HL-60 (cell line): ENCODE data around the gene GABPB2.

Source experiments
- DNase-seq, 2 experiments: peaks; one replicate each; pipeline ENCODE4 v3.0.0-alpha.2; 2010 to 2020; ENCODE audit warnings: low read depth in 1 of 2, low spot score in 1 of 2
- H3K27ac ChIP-seq: fragments of 250-450 bp; sonication (Bioruptor Pico); replicated peaks from 2 replicates; pipeline ENCODE4 v1.5.1; 2020; ENCODE audit warnings: mild to moderate bottlenecking, moderate library complexity
- H3K27me3 ChIP-seq: fragments of 250-450 bp; sonication (Bioruptor Pico); 2 replicates; pipeline ENCODE4 v1.5.1; 2021; ENCODE audit warnings: mild to moderate bottlenecking, moderate library complexity; ENCODE audit not compliant: insufficient read depth, poor library complexity, severe bottlenecking
- H3K4me3 ChIP-seq: replicated peaks from 2 replicates; pipeline ENCODE4 v1.5.1; 2011; ENCODE audit warnings: mild to moderate bottlenecking, control low read depth, low read length; ENCODE audit not compliant: insufficient read depth
- GABPA ChIP-seq: IDR thresholded peaks from 2 replicates; pipeline ENCODE4 v1.6.1; 2012; ENCODE audit warnings: low read depth
- POLR2AphosphoS5 ChIP-seq: IDR thresholded peaks from 2 replicates; pipeline ENCODE4 v1.6.1; 2012; ENCODE audit warnings: low read depth
- SPI1 ChIP-seq: IDR thresholded peaks from 2 replicates; pipeline ENCODE4 v1.6.1; 2012; ENCODE audit warnings: low read depth, mild to moderate bottlenecking, borderline replicate concordance
- TF ChIP-seq, protein P1 (sequence below): IDR thresholded peaks from one replicate; pipeline ENCODE4 v1.5.1; 2011; ENCODE audit warnings: low read length, control low read depth, inconsistent platforms; ENCODE audit not compliant: insufficient read depth
- TF ChIP-seq, protein P2 (sequence below): IDR thresholded peaks from 2 replicates; pipeline ENCODE4 v1.6.1; 2012; ENCODE audit warnings: low read depth; ENCODE audit not compliant: insufficient replicate concordance

The GABPB2 gene

DNA sequence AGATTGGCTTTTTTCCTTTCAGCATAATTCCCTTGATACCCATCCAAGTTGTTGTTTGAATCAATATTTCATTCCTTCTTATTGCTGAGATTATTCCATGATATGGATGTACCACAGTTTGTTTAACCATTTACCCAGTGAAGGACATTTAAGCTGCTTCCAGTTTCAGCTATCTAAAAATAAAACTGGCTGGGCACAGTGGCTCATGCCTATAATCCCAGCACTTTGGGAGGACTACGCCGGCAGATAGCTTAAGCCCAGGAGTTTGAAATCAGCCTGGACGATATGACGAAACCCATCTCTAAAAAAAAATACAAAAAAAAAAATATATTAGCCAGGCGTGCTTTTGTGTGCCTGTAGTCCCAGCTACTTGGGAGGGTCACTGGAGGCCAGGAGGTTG is 43.3 kb downstream of the GABPB2 start:
- Histone ChIP-seq H3K4me3 (no peak overlapping the region), H3K27me3 (no peaks in the 10 kb centered on the region), H3K27ac (no peak overlapping the region)
- DNase-seq = no peak
- TF ChIP-seq POLR2AphosphoS5 (no peak), GABPA (no peak), SPI1 (no peak)
- TF ChIP-seq, protein P1, sequence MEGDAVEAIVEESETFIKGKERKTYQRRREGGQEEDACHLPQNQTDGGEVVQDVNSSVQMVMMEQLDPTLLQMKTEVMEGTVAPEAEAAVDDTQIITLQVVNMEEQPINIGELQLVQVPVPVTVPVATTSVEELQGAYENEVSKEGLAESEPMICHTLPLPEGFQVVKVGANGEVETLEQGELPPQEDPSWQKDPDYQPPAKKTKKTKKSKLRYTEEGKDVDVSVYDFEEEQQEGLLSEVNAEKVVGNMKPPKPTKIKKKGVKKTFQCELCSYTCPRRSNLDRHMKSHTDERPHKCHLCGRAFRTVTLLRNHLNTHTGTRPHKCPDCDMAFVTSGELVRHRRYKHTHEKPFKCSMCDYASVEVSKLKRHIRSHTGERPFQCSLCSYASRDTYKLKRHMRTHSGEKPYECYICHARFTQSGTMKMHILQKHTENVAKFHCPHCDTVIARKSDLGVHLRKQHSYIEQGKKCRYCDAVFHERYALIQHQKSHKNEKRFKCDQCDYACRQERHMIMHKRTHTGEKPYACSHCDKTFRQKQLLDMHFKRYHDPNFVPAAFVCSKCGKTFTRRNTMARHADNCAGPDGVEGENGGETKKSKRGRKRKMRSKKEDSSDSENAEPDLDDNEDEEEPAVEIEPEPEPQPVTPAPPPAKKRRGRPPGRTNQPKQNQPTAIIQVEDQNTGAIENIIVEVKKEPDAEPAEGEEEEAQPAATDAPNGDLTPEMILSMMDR = no peak
- TF ChIP-seq, protein P2, sequence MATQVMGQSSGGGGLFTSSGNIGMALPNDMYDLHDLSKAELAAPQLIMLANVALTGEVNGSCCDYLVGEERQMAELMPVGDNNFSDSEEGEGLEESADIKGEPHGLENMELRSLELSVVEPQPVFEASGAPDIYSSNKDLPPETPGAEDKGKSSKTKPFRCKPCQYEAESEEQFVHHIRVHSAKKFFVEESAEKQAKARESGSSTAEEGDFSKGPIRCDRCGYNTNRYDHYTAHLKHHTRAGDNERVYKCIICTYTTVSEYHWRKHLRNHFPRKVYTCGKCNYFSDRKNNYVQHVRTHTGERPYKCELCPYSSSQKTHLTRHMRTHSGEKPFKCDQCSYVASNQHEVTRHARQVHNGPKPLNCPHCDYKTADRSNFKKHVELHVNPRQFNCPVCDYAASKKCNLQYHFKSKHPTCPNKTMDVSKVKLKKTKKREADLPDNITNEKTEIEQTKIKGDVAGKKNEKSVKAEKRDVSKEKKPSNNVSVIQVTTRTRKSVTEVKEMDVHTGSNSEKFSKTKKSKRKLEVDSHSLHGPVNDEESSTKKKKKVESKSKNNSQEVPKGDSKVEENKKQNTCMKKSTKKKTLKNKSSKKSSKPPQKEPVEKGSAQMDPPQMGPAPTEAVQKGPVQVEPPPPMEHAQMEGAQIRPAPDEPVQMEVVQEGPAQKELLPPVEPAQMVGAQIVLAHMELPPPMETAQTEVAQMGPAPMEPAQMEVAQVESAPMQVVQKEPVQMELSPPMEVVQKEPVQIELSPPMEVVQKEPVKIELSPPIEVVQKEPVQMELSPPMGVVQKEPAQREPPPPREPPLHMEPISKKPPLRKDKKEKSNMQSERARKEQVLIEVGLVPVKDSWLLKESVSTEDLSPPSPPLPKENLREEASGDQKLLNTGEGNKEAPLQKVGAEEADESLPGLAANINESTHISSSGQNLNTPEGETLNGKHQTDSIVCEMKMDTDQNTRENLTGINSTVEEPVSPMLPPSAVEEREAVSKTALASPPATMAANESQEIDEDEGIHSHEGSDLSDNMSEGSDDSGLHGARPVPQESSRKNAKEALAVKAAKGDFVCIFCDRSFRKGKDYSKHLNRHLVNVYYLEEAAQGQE = no peak

DNA sequence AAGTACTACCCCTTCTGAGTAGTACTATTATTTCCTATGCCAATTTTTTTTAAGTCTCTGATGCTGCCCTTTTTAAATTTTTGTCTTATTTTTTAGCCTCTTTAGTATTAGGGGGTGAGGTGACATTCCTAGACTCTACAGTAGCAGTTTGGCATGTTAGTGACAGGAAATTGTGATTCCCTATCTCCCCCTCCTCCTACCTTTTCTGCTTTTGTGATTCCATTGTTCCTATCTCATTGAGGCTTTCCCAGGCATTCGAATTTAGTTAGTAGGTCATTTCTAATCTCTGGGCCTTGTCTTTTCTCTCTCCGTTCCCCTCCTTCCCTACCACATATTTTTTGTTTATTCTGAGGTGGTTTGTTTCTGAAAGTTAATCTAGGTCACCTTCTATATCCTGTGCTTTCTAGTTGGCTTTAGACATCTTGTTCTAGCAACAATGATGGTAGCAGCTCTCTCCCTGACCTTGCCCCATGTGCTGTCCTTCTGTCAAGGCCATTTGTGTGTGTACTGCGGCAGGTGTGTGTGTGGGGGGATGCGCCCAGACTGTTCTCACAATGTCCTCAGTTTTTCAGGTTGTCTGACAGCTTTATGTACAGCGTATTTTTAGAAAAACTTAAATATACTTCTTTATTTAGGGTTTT is 54.3 kb downstream of the GABPB2 start:
- Histone ChIP-seq H3K4me3 (no peak overlapping the region), H3K27ac (no peak overlapping the region), H3K27me3 (no peaks in the 10 kb centered on the region)
- TF ChIP-seq, protein P2 = no peak
- TF ChIP-seq GABPA (no peak), POLR2AphosphoS5 (no peak), SPI1 (no peak)
- TF ChIP-seq, protein P1 = no peak
- no peak for DNase-seq

DNA sequence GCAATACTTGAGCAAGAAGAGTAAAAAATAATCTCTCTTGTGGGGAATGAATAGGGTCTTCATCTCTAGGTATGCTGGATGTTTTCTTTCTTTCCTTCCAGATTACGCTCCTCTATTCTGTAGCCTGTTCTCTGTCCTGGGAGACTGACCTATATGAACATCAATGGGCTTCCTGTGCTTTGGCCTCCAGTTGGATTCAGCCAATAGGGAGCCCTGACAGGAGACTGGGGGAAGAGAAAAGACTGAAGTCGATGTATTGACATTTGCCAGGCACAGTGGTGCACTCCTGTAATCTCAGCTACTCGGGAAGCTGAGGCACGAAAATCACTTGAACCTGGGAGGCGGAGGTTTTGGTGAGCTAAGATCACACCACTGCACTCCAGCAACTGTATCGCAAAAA is 58.2 kb downstream of the GABPB2 start:
- Histone ChIP-seq H3K27me3 (peaks cover 3% of the 10 kb centered on the region), H3K27ac (no peak overlapping the region), H3K4me3 (no peak overlapping the region)
- no peak for DNase-seq
- TF ChIP-seq, protein P2 = no peak
- TF ChIP-seq POLR2AphosphoS5 (no peak), GABPA (no peak), SPI1 (no peak)
- TF ChIP-seq, protein P1 = no peak
